ENCODE measurements around the gene FKBP2. TPM values are rescaled to one million over a fixed set of nuclear protein-coding genes. Genes with fewer than 3 reads are reported as not detected.
A peak's percentile ranks its signal among the peaks of the same experiment; 100 is the strongest.

FKBP2 gene
- total RNA-seq, 6 experiments from 2014 or later: 49.4 to 108 (median 66.7) TPM

DNA sequence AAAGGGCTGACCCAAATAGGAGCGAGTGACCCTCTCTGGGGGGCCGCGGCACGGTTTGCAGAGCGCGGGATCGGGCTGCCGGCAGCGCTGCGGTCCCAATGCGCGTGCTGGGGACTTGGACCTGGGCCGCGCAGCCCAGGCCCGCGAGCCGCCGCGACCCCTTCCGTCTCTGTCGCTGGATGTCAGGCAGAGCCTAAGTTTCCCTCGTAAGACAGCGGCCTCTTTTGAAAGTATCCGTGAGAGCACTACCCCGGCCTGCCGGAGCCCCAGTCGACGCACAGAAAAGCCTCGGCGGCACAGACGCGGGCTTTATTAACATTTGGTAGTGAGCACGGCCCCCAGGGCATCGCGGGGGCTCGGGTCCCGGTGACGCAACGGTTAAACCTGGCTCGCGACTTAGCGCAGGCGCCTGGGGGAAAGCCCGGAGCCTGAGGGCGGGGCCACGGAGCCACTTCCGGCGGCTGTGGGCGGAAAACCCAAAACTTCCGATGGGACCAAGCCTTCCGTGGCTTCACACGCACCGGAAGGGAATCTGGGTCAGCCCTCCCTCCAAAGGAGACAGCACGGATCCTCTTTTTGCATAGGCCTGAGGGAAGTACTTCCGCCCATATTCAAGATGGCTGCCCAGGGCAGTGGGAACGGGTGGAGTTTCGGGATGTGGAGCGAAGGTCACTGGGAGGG is 28.8 kb downstream of the FKBP2 start:
- ATAC-seq (peak; percentile 78 to 87 (median 82)), DNase-seq (peak; percentile 97 to 99 (median 98))
- Histone ChIP-seq H3K9me3 (no peaks in the 10 kb centered on the region), H3K36me3 (no peaks in the 10 kb centered on the region), H3K4me3 (peak overlapping the region; percentile 81 to 94 (median 92)), H3K27ac (peak overlapping the region; percentile 91 to 92 (median 91)), H3K4me1 (peaks cover 0 to 34% (median 17%) of the 10 kb centered on the region in 4 donors), H3K27me3 (no peaks in the 10 kb centered on the region)
- intact Hi-C loops (cut with DNase I): no loop called here
- WGBS (ENCODE audit: insufficient coverage, low coverage, low lambda C conversion rate, missing lambda C conversion rate): 0% methylated on average over 5 of the region's 58 CpGs
- TF ChIP-seq, protein P1, sequence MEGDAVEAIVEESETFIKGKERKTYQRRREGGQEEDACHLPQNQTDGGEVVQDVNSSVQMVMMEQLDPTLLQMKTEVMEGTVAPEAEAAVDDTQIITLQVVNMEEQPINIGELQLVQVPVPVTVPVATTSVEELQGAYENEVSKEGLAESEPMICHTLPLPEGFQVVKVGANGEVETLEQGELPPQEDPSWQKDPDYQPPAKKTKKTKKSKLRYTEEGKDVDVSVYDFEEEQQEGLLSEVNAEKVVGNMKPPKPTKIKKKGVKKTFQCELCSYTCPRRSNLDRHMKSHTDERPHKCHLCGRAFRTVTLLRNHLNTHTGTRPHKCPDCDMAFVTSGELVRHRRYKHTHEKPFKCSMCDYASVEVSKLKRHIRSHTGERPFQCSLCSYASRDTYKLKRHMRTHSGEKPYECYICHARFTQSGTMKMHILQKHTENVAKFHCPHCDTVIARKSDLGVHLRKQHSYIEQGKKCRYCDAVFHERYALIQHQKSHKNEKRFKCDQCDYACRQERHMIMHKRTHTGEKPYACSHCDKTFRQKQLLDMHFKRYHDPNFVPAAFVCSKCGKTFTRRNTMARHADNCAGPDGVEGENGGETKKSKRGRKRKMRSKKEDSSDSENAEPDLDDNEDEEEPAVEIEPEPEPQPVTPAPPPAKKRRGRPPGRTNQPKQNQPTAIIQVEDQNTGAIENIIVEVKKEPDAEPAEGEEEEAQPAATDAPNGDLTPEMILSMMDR (IDR thresholded peaks at IDR 0.05): peak in 1 of 4 donors; percentile 21
- TF ChIP-seq POLR2A (IDR thresholded peaks at IDR 0.05): peak; percentile 50

DNA sequence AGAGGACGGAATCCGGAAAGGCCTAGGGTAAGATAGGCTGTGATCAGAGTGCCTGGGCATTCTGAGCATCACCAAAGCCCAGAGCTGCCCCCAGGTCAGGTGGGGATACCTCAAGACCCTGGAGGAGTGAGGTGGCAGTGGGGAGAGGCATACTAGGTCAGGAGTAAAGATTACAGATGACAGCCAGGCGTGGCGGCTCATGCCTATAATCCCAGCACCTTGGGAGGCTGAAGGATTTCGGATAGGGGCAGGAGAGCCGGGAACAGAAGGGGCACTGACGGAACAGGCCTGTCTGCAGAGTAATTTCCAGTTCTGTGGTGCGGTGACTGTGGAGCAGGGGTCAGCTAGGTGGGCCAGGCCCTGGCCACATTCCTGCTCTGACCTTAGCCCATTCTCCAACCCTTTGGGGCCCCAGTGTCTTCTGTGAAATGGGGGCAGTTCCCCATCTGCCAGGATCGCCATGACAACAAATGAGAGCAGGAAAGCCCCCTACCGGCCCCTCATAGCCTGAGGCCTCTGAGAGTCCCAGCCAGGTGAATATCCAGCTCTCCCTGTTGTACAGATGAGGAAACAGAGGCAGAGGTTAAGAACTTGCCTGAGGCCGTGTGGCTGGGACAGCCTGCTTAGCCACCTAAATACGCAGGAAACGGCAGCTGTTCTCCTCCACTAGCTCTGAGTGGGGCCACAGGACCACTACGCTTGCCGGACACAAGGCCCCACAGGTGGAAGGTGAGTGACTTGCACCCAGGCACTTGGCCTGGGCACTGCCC is 34.3 kb downstream of the FKBP2 start:
- H3K27me3 ChIP-seq: no peaks in the 10 kb centered on the region
- ATAC-seq: no peak
- TF ChIP-seq, protein P1 (IDR thresholded peaks at IDR 0.05): no peak
- TF ChIP-seq POLR2A (IDR thresholded peaks at IDR 0.05): no peak
- H3K36me3 ChIP-seq: peaks cover 0 to 14% (median 2%) of the 10 kb centered on the region in 4 donors
- peaks cover 0 to 23% (median 10%) of the 10 kb centered on the region in 4 donors for H3K4me1 ChIP-seq
- 93% methylated on average over 5 of the region's 15 CpGs for WGBS (ENCODE audit: insufficient coverage, low coverage, low lambda C conversion rate, missing lambda C conversion rate)
- no peaks in the 10 kb centered on the region for H3K9me3 ChIP-seq
- intact Hi-C loops (cut with DNase I): no loop called here
- no peak overlapping the region for H3K4me3 ChIP-seq
- no peak overlapping the region for H3K27ac ChIP-seq
- no peak for DNase-seq

DNA sequence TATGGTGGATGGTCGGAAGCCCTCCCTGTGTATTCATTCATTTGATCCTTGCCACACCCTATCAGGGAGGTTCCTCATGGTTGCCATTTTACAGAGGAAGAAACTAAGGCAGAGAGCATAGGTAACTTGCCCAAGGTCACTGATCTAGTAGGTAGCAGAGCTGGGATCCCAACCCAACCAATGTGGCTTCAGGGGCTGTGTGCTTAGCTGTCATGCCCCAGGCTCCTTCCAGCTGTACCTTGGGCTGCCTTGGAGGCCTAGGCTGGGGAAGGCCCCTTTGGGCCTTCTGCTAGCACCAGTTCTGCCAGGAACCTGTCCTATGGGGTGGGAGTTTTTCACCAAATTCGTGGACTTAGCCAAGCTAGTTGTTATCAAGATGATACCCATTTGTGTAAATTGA is 34.9 kb downstream of the FKBP2 start:
- ATAC-seq (no peak), DNase-seq (no peak)
- Histone ChIP-seq H3K4me3 (no peak overlapping the region), H3K27me3 (no peaks in the 10 kb centered on the region), H3K4me1 (peaks cover 0 to 23% (median 10%) of the 10 kb centered on the region in 4 donors), H3K9me3 (no peaks in the 10 kb centered on the region), H3K36me3 (peaks cover 0 to 14% (median 2%) of the 10 kb centered on the region in 4 donors), H3K27ac (no peak overlapping the region)
- WGBS (ENCODE audit: insufficient coverage, low coverage, low lambda C conversion rate, missing lambda C conversion rate): 75% methylated on average over 1 of the region's 2 CpGs
- TF ChIP-seq POLR2A (IDR thresholded peaks at IDR 0.05): no peak
- TF ChIP-seq, protein P1 (IDR thresholded peaks at IDR 0.05): no peak
- intact Hi-C loops (cut with DNase I): no loop called here

DNA sequence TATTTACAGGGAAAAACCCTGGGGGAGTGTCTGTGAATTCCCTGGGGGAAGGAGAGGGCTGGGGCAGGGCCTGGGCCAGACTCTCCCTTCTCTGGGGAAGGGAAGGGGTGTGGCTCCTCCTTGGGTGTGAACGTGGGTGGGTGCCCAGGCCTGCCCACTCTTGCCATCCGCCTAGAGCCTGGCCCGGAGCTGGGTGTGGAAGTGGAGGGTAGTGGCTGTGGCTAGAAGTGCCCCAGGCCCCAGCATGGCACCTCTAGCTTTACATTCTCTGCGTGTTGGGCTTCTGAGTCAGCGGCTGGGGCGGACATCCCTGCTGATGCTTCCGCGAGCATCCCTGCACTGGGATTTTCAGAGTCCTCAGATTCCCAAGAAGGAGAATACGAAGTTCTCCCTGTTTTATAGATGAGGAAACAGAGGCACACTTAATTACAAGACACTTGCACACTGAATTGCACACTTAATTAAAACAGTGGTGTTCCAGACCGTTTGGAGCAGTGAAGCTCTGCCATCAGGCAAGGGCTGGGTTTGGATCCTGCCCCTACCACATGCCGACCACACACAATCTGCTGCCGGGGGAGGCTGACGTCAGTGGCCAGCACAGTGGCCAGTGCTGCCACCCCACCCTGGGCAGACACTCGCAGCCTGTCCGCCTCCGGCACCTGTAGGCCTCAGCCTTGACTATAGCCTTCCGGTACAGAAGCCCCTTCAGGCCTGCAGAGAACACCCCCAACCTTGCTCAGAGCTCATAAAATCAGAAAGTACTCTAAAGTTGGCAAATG is 35.9 kb downstream of the FKBP2 start:
- ATAC-seq: no peak
- H3K27me3 ChIP-seq: no peaks in the 10 kb centered on the region
- H3K4me3 ChIP-seq: no peak overlapping the region
- peaks cover 0 to 20% (median 9%) of the 10 kb centered on the region in 4 donors for H3K4me1 ChIP-seq
- no peaks in the 10 kb centered on the region for H3K9me3 ChIP-seq
- intact Hi-C loops (cut with DNase I): no loop called here
- 100% methylated on average over 1 of the region's 17 CpGs for WGBS (ENCODE audit: insufficient coverage, low coverage, low lambda C conversion rate, missing lambda C conversion rate)
- peaks cover 0 to 14% (median 2%) of the 10 kb centered on the region in 4 donors for H3K36me3 ChIP-seq
- H3K27ac ChIP-seq: no peak overlapping the region
- peak in 1 of 3 donors; percentile 53 for DNase-seq
- TF ChIP-seq POLR2A (IDR thresholded peaks at IDR 0.05): no peak
- TF ChIP-seq, protein P1 (IDR thresholded peaks at IDR 0.05): no peak
